Gastroesophageal sphincter (tissue), 3 donors: ENCODE data around the gene LGALS1.

Experiments
- POLR2A ChIP-seq, 2 donors: fragments of 450-650 bp; IDR thresholded peaks; one replicate each; pipeline ENCODE4 v1.6.1; 2017; ENCODE audit warnings: antibody characterized with exemption in 2 of 2, mild to moderate bottlenecking in 2 of 2, moderate library complexity in 1 of 2
- POLR2AphosphoS5 ChIP-seq: sonication (generic); formaldehyde crosslinking; IDR thresholded peaks from one replicate; pipeline ENCODE4 v1.6.1; 2017; ENCODE audit warnings: antibody characterized with exemption
- TF ChIP-seq, protein P1 (sequence below), 4 experiments: fragments of 200-600 bp in 2 of 4; fragments of 450-650 bp in 2 of 4; sonication (generic) in 1 of 4; IDR thresholded peaks; one replicate each; pipeline ENCODE4 v1.5.1; 2017 to 2019; ENCODE audit warnings: antibody characterized with exemption in 4 of 4, mild to moderate bottlenecking in 2 of 4, moderate library complexity in 2 of 4

GRCh38 chr22:37626556-37627075, 48.8 kb upstream of the LGALS1 start:
- no peak for TF ChIP-seq POLR2A (IDR thresholded peaks at IDR 0.05)
- TF ChIP-seq, protein P1, sequence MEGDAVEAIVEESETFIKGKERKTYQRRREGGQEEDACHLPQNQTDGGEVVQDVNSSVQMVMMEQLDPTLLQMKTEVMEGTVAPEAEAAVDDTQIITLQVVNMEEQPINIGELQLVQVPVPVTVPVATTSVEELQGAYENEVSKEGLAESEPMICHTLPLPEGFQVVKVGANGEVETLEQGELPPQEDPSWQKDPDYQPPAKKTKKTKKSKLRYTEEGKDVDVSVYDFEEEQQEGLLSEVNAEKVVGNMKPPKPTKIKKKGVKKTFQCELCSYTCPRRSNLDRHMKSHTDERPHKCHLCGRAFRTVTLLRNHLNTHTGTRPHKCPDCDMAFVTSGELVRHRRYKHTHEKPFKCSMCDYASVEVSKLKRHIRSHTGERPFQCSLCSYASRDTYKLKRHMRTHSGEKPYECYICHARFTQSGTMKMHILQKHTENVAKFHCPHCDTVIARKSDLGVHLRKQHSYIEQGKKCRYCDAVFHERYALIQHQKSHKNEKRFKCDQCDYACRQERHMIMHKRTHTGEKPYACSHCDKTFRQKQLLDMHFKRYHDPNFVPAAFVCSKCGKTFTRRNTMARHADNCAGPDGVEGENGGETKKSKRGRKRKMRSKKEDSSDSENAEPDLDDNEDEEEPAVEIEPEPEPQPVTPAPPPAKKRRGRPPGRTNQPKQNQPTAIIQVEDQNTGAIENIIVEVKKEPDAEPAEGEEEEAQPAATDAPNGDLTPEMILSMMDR (IDR thresholded peaks at IDR 0.05), result no peak
- no peak for TF ChIP-seq POLR2AphosphoS5
